SK-N-SH (cell line): ENCODE results near the gene ATOSA. TPM values are rescaled to one million over a fixed set of nuclear protein-coding genes. Genes with fewer than 3 reads are reported as not detected.

Source experiments
- CTCF ChIA-PET: fragments of 300-600, 350-600 bp; formaldehyde crosslinking; extraction: SDS; loops from one replicate; lab custom pipeline; 2021; lab: Yijun Ruan, JAX
- POLR2A ChIA-PET: fragments of 350-600 bp; sonication (Branson Sonifier 250); formaldehyde crosslinking; extraction: SDS; loops from one replicate; lab custom pipeline; 2020; ENCODE audit warnings: antibody characterized with exemption, inconsistent platforms; lab: Yijun Ruan, JAX
- DNase-seq: peaks from one replicate; pipeline ENCODE4 v3.0.0; 2012
- H2AFZ ChIP-seq: fragments of 200-600 bp; sonication (generic); 2 replicates; pipeline ENCODE4 v1.8.1; 2016; ENCODE audit warnings: antibody characterized with exemption, mild to moderate bottlenecking, low read depth
- H3F3A ChIP-seq: fragments of 200-600 bp; sonication (generic); replicated peaks from 2 replicates; pipeline ENCODE3; 2016; ENCODE audit warnings: antibody characterized with exemption, mild to moderate bottlenecking; ENCODE audit not compliant: insufficient read depth
- H3K27ac ChIP-seq, 2 experiments: fragments of 200-500 bp in 1 of 2; fragments of 200-600 bp in 1 of 2; sonication (Bioruptor generic) in 1 of 2; sonication (generic), shearing (Covaris generic) in 1 of 2; 2 replicates each; pipeline versions ENCODE4 v1.5.1 to v1.6.1; 2014 to 2016; ENCODE audit warnings: low read depth in 2 of 2, inconsistent platforms in 1 of 2, low read length in 1 of 2, mild to moderate bottlenecking in 1 of 2, mixed read lengths in 1 of 2
- H3K27me3 ChIP-seq: fragments of 200-600 bp; sonication (generic), shearing (Covaris generic); 2 replicates; pipeline ENCODE4 v1.6.1; 2016; ENCODE audit warnings: mixed run types; ENCODE audit not compliant: insufficient read depth
- H3K36me3 ChIP-seq, 2 experiments: fragments of 200-500 bp in 1 of 2; fragments of 200-600 bp in 1 of 2; sonication (Bioruptor generic) in 1 of 2; sonication (generic) in 1 of 2; replicated peaks in 1 of 2; 2 replicates each; pipeline versions ENCODE3 to v1.5.1; 2014 to 2016; ENCODE audit warnings: low read length in 1 of 2, mild to moderate bottlenecking in 1 of 2; ENCODE audit not compliant: insufficient read depth in 2 of 2, control insufficient read depth in 1 of 2
- H3K4me1 ChIP-seq, 2 experiments: fragments of 200-500 bp in 1 of 2; fragments of 200-600 bp in 1 of 2; sonication (Bioruptor generic) in 1 of 2; sonication (generic), shearing (Covaris generic) in 1 of 2; 2 replicates each; pipeline versions ENCODE4 v1.5.1 to v1.6.1; 2014 to 2016; ENCODE audit warnings: low read depth in 1 of 2, low read length in 1 of 2, mixed run types in 1 of 2; ENCODE audit not compliant: insufficient read depth in 2 of 2, control insufficient read depth in 1 of 2
- H3K4me2 ChIP-seq: fragments of 200-600 bp; sonication (generic), shearing (Covaris generic); 2 replicates; pipeline ENCODE4 v1.6.1; 2017; ENCODE audit warnings: mixed run types
- H3K4me3 ChIP-seq, 2 experiments: fragments of 200-500 bp in 1 of 2; fragments of 200-600 bp in 1 of 2; sonication (Bioruptor generic) in 1 of 2; sonication (generic), shearing (Covaris generic) in 1 of 2; 2 replicates each; pipeline versions ENCODE4 v1.5.1 to v1.8.1; 2014 to 2016; ENCODE audit warnings: low read depth in 2 of 2, inconsistent platforms in 1 of 2, low read length in 1 of 2, mild to moderate bottlenecking in 1 of 2, mixed read lengths in 1 of 2, moderate library complexity in 1 of 2
- H3K79me2 ChIP-seq: fragments of 200-600 bp; sonication (generic); 2 replicates; pipeline ENCODE4 v1.8.1; 2017; ENCODE audit warnings: mild to moderate bottlenecking; ENCODE audit not compliant: insufficient read depth
- H3K9ac ChIP-seq: fragments of 200-600 bp; sonication (generic); 2 replicates; pipeline ENCODE4 v1.6.1; 2017; ENCODE audit warnings: mixed run types
- H3K9me2 ChIP-seq: fragments of 200-600 bp; sonication (generic); 2 replicates; pipeline ENCODE4 v1.6.1; 2017; ENCODE audit warnings: mixed run types
- H3K9me3 ChIP-seq: fragments of 200-600 bp; sonication (generic); 2 replicates; pipeline ENCODE4 v1.6.1; 2017; ENCODE audit warnings: mixed run types, mild to moderate bottlenecking, moderate library complexity
- H4K20me1 ChIP-seq: fragments of 200-600 bp; sonication (generic); 2 replicates; pipeline ENCODE4 v1.6.1; 2017; ENCODE audit warnings: mild to moderate bottlenecking, mixed run types; ENCODE audit not compliant: insufficient read depth
- CHD2 ChIP-seq: fragments of 150-350 bp; IDR thresholded peaks from 2 replicates; pipeline ENCODE4 v1.6.1; 2018; ENCODE audit warnings: low read length; ENCODE audit not compliant: partially characterized antibody
- ELF1 ChIP-seq: IDR thresholded peaks from 2 replicates; pipeline ENCODE4 v1.4.0; 2012
- EZH2phosphoT487 ChIP-seq: fragments of 200-600 bp; sonication (generic); IDR thresholded peaks from 2 replicates; pipeline ENCODE4 v1.6.1; 2017; ENCODE audit warnings: low read depth, mixed run types, mild to moderate bottlenecking, antibody characterized with exemption, moderate library complexity, borderline replicate concordance
- FOSL2 ChIP-seq: IDR thresholded peaks from 2 replicates; pipeline ENCODE4 v1.4.0; 2012; ENCODE audit warnings: low read depth, mild to moderate bottlenecking, moderate library complexity, borderline replicate concordance
- GATA2 ChIP-seq: sonication (generic); formaldehyde crosslinking; IDR thresholded peaks from 2 replicates; pipeline ENCODE4 v1.5.0; 2020; ENCODE audit warnings: mild to moderate bottlenecking, missing genetic modification reagents
- MXI1 ChIP-seq: IDR thresholded peaks from 2 replicates; pipeline ENCODE4 v1.6.1; 2012; ENCODE audit warnings: mild to moderate bottlenecking, low read depth, low read length, improper control_type of control experiment
- NFIC ChIP-seq: IDR thresholded peaks from 2 replicates; pipeline ENCODE4 v1.4.0; 2012; ENCODE audit warnings: borderline replicate concordance
- NRF1 ChIP-seq: IDR thresholded peaks from 2 replicates; pipeline ENCODE4 v1.6.1; 2012; ENCODE audit warnings: low read depth, mild to moderate bottlenecking, low read length
- RAD21 ChIP-seq: IDR thresholded peaks from 2 replicates; pipeline ENCODE4 v1.6.1; 2012; ENCODE audit warnings: mild to moderate bottlenecking, low read length
- RCOR1 ChIP-seq: fragments of 150-350 bp; IDR thresholded peaks from 2 replicates; pipeline ENCODE4 v1.6.1; 2017; ENCODE audit warnings: antibody characterized with exemption, low read length
- RXRA ChIP-seq: IDR thresholded peaks from 2 replicates; pipeline ENCODE4 v1.4.0; 2012; ENCODE audit warnings: low read depth, mild to moderate bottlenecking, borderline replicate concordance
- TAF1 ChIP-seq: IDR thresholded peaks from 2 replicates; pipeline ENCODE4 v1.6.1; 2012; ENCODE audit warnings: low read depth, mild to moderate bottlenecking, low read length, moderate library complexity, borderline replicate concordance
- TEAD4 ChIP-seq: IDR thresholded peaks from 2 replicates; pipeline ENCODE4 v1.4.0; 2012; ENCODE audit warnings: mild to moderate bottlenecking, borderline replicate concordance; ENCODE audit not compliant: insufficient read depth
- YY1 ChIP-seq: IDR thresholded peaks from 2 replicates; pipeline ENCODE4 v1.4.0; 2012; ENCODE audit warnings: low read depth, mild to moderate bottlenecking
- ZBTB33 ChIP-seq: IDR thresholded peaks from 2 replicates; pipeline ENCODE4 v1.4.0; 2012; ENCODE audit warnings: low read depth, borderline replicate concordance
- WGBS: methylation state at CpG from one replicate; pipeline ENCODE4 v1.1.6; 2017; ENCODE audit warnings: low lambda C conversion rate; 5-methylcytosine and 5-hydroxymethylcytosine counted together
- polyA plus RNA-seq, 3 experiments: library from polyadenylated mRNA; depleted of rRNA; stranded (reverse); fragments of >200 nt; gene quantifications; 2 replicates each; pipeline ENCODE4 v1.2.3, GENCODE V29; 2012
- TF ChIP-seq, protein P1 (sequence below): IDR thresholded peaks from 2 replicates; pipeline ENCODE4; 2012
- TF ChIP-seq, protein P2 (sequence below): fragments of 150-350 bp; IDR thresholded peaks from 2 replicates; pipeline ENCODE4 v1.6.1; 2017; ENCODE audit warnings: antibody characterized with exemption, low read length, low read depth, borderline replicate concordance
- TF ChIP-seq, protein P3 (sequence below): fragments of 150-350 bp; IDR thresholded peaks from 2 replicates; pipeline ENCODE4 v1.6.1; 2016; ENCODE audit warnings: mild to moderate bottlenecking, low read depth, low read length

The ATOSA gene
- polyA plus RNA-seq, 1 of the 3 experiments (the other 2 are of a cell fraction) = 7.4 TPM

- no peak for TF ChIP-seq EZH2phosphoT487
- TF ChIP-seq, all 33 proteins: peak for 0
These were observed 16.0 kb upstream of the ATOSA start (continued) for GRCh38 chr15:52695154-52695553.

GRCh38 chr15:52689562-52689961 is 10.4 kb upstream of the ATOSA start:
- Histone ChIP-seq H3K9me3 (no peaks in the 10 kb centered on the region), H3K9ac (no peak overlapping the region), H3K79me2 (no peaks in the 10 kb centered on the region), H3K4me3 (no peak overlapping the region), H3K27ac (no peak overlapping the region), H3K4me1 (no peaks in the 10 kb centered on the region), H3F3A (no peaks in the 10 kb centered on the region), H3K4me2 (no peak overlapping the region), H3K27me3 (no peaks in the 10 kb centered on the region), H2AFZ (no peak overlapping the region), H4K20me1 (no peaks in the 10 kb centered on the region), H3K9me2 (no peaks in the 10 kb centered on the region), H3K36me3 (no peaks in the 10 kb centered on the region)
- WGBS = 8% methylated on average over 1 of the region's 1 CpG
- TF ChIP-seq NRF1 (no peak), GATA2 (CRISPR knock-in tag) (no peak), CHD2 (no peak), RXRA (no peak), MXI1 (no peak), ZBTB33 (no peak), TAF1 (no peak), FOSL2 (no peak), TEAD4 (no peak)
- no peak for DNase-seq
- ChIA-PET POLR2A (no interaction called here), CTCF (no interaction called here)

GRCh38 chr15:52683580-52683979 is 4.4 kb upstream of the ATOSA start:
- peaks cover 6% of the 10 kb centered on the region for H3F3A ChIP-seq
- no peak overlapping the region for H3K9ac ChIP-seq
- DNase-seq = no peak
- H3K9me3 ChIP-seq = no peaks in the 10 kb centered on the region
- no peaks in the 10 kb centered on the region for H3K36me3 ChIP-seq
- ChIA-PET POLR2A (no interaction called here), CTCF (interaction anchor here (1.4 kb wide), 1 partner anchor 352 kb away, joined by 3 read pairs; no protein-coding TSS in a partner anchor)
- no peaks in the 10 kb centered on the region for H3K27me3 ChIP-seq
- H3K4me1 ChIP-seq = no peaks in the 10 kb centered on the region; a peak in 1 of 4 replicates
- no peaks in the 10 kb centered on the region for H4K20me1 ChIP-seq
- H3K4me2 ChIP-seq = no peak overlapping the region
- H3K9me2 ChIP-seq = no peaks in the 10 kb centered on the region
- 83% methylated on average over 1 of the region's 1 CpG for WGBS
- H3K79me2 ChIP-seq = no peaks in the 10 kb centered on the region
- H2AFZ ChIP-seq = no peak overlapping the region
- no peak overlapping the region for H3K27ac ChIP-seq
- no peak overlapping the region for H3K4me3 ChIP-seq
- TF ChIP-seq TAF1 = no peak
- TF ChIP-seq CHD2 = no peak
- no peak for TF ChIP-seq ELF1
- no peak for TF ChIP-seq RXRA
- TF ChIP-seq NFIC = no peak
- TF ChIP-seq YY1 = no peak
- TF ChIP-seq, protein P1, sequence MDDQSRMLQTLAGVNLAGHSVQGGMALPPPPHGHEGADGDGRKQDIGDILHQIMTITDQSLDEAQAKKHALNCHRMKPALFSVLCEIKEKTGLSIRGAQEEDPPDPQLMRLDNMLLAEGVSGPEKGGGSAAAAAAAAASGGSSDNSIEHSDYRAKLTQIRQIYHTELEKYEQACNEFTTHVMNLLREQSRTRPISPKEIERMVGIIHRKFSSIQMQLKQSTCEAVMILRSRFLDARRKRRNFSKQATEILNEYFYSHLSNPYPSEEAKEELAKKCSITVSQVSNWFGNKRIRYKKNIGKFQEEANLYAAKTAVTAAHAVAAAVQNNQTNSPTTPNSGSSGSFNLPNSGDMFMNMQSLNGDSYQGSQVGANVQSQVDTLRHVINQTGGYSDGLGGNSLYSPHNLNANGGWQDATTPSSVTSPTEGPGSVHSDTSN = no peak
- no peak for TF ChIP-seq TEAD4
- no peak for TF ChIP-seq GATA2 (CRISPR knock-in tag)
- TF ChIP-seq, protein P2, sequence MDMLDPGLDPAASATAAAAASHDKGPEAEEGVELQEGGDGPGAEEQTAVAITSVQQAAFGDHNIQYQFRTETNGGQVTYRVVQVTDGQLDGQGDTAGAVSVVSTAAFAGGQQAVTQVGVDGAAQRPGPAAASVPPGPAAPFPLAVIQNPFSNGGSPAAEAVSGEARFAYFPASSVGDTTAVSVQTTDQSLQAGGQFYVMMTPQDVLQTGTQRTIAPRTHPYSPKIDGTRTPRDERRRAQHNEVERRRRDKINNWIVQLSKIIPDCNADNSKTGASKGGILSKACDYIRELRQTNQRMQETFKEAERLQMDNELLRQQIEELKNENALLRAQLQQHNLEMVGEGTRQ = no peak
- TF ChIP-seq NRF1 = no peak
- no peak for TF ChIP-seq RCOR1
- no peak for TF ChIP-seq ZBTB33
- TF ChIP-seq, protein P3, sequence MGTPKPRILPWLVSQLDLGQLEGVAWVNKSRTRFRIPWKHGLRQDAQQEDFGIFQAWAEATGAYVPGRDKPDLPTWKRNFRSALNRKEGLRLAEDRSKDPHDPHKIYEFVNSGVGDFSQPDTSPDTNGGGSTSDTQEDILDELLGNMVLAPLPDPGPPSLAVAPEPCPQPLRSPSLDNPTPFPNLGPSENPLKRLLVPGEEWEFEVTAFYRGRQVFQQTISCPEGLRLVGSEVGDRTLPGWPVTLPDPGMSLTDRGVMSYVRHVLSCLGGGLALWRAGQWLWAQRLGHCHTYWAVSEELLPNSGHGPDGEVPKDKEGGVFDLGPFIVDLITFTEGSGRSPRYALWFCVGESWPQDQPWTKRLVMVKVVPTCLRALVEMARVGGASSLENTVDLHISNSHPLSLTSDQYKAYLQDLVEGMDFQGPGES = no peak
- TF ChIP-seq RAD21 = no peak
